T-helper 2 cell treated with Interferon-gamma antibody and Interleukin-4, amounts not matched to agents 5 μg/mL and 100 μg/mL, for 36 hours (primary cell): Measurements from ENCODE around the gene NAA40.
"Not testable (repeated sequence)": the region's sequence is repeated elsewhere in the genome, so short reads cannot be mapped to it uniquely, and the experiment has no call there.

Experiments used
- DNase-seq: peaks from one replicate; pipeline ENCODE4 v3.0.0; 2021; ENCODE audit warnings: low spot score
- H3K27ac Mint-ChIP-seq: one replicate; pipeline ENCODE4 v1.8.0; 2021; ENCODE audit warnings: mild to moderate bottlenecking, mixed read lengths
- H3K27me3 Mint-ChIP-seq: one replicate; pipeline ENCODE4 v1.8.0; 2021; ENCODE audit warnings: low read depth, mixed read lengths
- H3K36me3 Mint-ChIP-seq: one replicate; pipeline ENCODE4 v1.8.0; 2021; ENCODE audit warnings: low read depth, mixed read lengths
- H3K4me1 Mint-ChIP-seq: one replicate; pipeline ENCODE4 v1.8.0; 2021; ENCODE audit warnings: low read depth, mixed read lengths
- H3K4me3 Mint-ChIP-seq: one replicate; pipeline ENCODE4 v1.8.0; 2022; ENCODE audit warnings: mild to moderate bottlenecking, moderate library complexity, mixed read lengths
- H3K9me3 Mint-ChIP-seq: one replicate; pipeline ENCODE4 v1.8.0; 2021; ENCODE audit warnings: mixed read lengths

NAA40 gene

DNA sequence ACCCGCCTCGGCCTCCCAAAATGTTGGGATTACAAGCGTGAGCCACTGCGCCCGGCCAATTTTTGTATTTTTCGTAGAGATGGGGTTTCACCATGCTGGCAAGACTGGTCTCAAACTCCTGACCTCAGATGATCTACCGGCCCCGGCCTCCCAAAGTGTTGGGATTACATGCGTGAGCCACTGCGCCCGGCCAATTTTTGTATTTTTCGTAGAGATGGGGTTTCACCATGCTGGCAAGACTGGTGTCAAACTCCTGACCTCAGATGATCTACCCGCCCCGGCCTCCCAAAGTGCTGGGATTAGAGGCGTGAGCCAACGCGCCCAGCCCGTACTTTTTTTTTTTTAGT, 35.1 kb downstream of the NAA40 start:
- H3K4me3 Mint-ChIP-seq, result peak overlapping the region; percentile 100
- peaks cover 17% of the 10 kb centered on the region for H3K4me1 Mint-ChIP-seq
- peaks cover 21% of the 10 kb centered on the region for H3K36me3 Mint-ChIP-seq
- not testable (repeated sequence) for H3K9me3 Mint-ChIP-seq, DNase-seq, H3K27me3 Mint-ChIP-seq
- peak overlapping the region; percentile 99 for H3K27ac Mint-ChIP-seq

- Mint-ChIP-seq H3K4me3 (peak within 1 kb of the TSS; percentile 100), H3K27me3 (no peaks in the 10 kb centered on the region), H3K36me3 (peaks cover 21% of the 10 kb centered on the region), H3K27ac (peak within 1 kb of the TSS; percentile 99), H3K9me3 (no peaks in the 10 kb centered on the region), H3K4me1 (peaks cover 20% of the 10 kb centered on the region)
- DNase-seq, result peak; percentile 97
Observed at GRCh38 chr11:63974259-63975143, 35.7 kb downstream of the NAA40 start, which contains the start of gene COX8A. COX8A (plus strand) TSS chr11:63974620; CDS start chr11:63974681, 61 bp downstream.

- H3K27ac Mint-ChIP-seq, result peak overlapping the region; percentile 26
- H3K4me1 Mint-ChIP-seq, result peaks cover 17% of the 10 kb centered on the region
- H3K27me3 Mint-ChIP-seq, result no peaks in the 10 kb centered on the region
- H3K9me3 Mint-ChIP-seq, result no peaks in the 10 kb centered on the region
- H3K4me3 Mint-ChIP-seq, result peak overlapping the region; percentile 41
- DNase-seq, result no peak
- H3K36me3 Mint-ChIP-seq, result peaks cover 21% of the 10 kb centered on the region
Observed at GRCh38 chr11:63978551-63979239, 39.9 kb downstream of the NAA40 start.

DNA sequence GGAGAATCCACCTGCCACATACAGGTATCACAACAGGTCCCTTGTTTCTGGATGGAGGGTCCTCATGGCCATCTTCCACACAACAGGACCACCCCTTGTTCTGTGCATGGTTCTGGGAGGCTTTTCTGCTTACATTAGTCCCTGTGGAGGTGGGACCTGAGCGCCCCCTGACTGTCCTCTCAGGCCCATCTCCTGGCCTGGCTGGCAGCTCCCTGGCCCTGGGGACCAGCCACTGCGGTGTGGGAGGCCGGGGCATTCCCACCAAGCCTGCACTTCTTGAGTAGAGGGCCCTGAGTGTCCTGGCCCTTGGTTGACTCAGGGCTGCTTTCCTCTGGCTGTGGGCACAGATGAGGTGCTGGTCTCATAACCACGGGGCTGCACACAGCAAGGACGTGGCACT, 40.6 kb downstream of the NAA40 start:
- Mint-ChIP-seq H3K27me3 (no peaks in the 10 kb centered on the region), H3K36me3 (peaks cover 20% of the 10 kb centered on the region), H3K9me3 (no peaks in the 10 kb centered on the region), H3K4me1 (peaks cover 15% of the 10 kb centered on the region), H3K4me3 (no peak overlapping the region), H3K27ac (no peak overlapping the region)
- no peak for DNase-seq

- peak overlapping the region; percentile 98 for H3K4me3 Mint-ChIP-seq
- H3K27me3 Mint-ChIP-seq, result no peaks in the 10 kb centered on the region
- H3K9me3 Mint-ChIP-seq, result no peaks in the 10 kb centered on the region
- peak; percentile 69 for DNase-seq
- H3K27ac Mint-ChIP-seq, result peak overlapping the region; percentile 99
- H3K4me1 Mint-ChIP-seq, result peaks cover 25% of the 10 kb centered on the region
- peaks cover 26% of the 10 kb centered on the region for H3K36me3 Mint-ChIP-seq
Observed at GRCh38 chr11:63985812-63986155, 47.0 kb downstream of the NAA40 start.

GRCh38 chr11:63986156-63986931, 47.5 kb downstream of the NAA40 start, which contains the start of gene OTUB1:
OTUB1 (plus strand) TSS chr11:63986438; CDS start chr11:63986457, 19 bp downstream.
- H3K27ac Mint-ChIP-seq, result peak within 1 kb of the TSS; percentile 99
- peaks cover 31% of the 10 kb centered on the region for H3K36me3 Mint-ChIP-seq
- H3K9me3 Mint-ChIP-seq, result no peaks in the 10 kb centered on the region
- peak within 1 kb of the TSS; percentile 98 for H3K4me3 Mint-ChIP-seq
- DNase-seq, result peak; percentile 85
- peaks cover 25% of the 10 kb centered on the region for H3K4me1 Mint-ChIP-seq
- no peaks in the 10 kb centered on the region for H3K27me3 Mint-ChIP-seq

DNA sequence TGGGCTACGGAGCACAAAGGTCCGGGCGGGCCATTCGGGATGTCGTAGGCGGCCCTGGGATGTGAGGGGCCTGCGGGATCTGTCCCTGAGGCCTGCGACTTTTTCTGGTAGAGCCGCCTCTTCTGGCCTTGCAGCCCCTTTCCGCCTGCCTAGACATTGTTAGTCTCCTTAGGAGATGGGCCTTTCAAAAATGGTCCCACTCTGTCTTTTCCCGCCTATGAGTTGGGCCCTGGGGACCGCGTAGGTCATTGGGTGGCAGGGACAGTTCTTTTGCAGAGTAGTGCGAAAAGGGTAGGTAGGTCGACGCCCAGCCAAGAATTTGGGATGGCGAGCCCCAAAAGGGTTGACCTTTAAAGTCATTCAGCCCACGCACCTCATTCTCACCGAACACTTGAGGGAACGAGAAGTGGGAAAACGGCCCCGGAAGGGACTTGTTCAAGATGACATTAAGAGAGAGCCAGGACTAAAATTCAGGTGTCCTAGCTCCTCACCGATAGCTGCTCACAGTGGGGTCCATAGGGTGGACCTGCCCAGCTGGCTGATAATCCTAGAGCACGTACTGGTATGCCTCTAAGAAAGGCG, 48.2 kb downstream of the NAA40 start:
- peak overlapping the region; percentile 73 for H3K4me3 Mint-ChIP-seq
- DNase-seq, result no peak
- peaks cover 27% of the 10 kb centered on the region for H3K4me1 Mint-ChIP-seq
- H3K36me3 Mint-ChIP-seq, result peaks cover 36% of the 10 kb centered on the region
- no peaks in the 10 kb centered on the region for H3K27me3 Mint-ChIP-seq
- H3K9me3 Mint-ChIP-seq, result no peaks in the 10 kb centered on the region
- peak overlapping the region; percentile 52 for H3K27ac Mint-ChIP-seq

DNA sequence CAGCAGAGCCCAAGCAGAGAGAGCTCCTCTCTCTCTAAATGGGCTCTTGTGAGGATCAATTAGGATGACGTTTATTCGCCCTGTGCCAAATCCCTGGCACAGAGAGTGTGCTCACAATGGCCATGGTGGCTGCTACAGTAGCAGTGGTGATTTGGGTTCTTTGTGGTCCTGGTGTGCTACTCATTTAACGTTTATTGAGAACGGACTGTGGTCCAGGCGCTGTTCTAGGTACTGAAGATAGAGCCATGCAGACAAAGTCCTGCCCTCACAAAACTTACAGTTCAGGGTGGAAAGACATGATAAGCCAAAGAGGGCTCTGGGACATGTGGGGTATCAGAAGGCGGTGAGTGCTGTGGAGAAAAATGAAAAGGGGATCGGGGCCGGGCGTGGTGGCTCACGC, 52.8 kb downstream of the NAA40 start:
- H3K27ac Mint-ChIP-seq, result no peak overlapping the region
- no peaks in the 10 kb centered on the region for H3K27me3 Mint-ChIP-seq
- H3K4me3 Mint-ChIP-seq, result no peak overlapping the region
- no peaks in the 10 kb centered on the region for H3K9me3 Mint-ChIP-seq
- H3K4me1 Mint-ChIP-seq, result peaks cover 19% of the 10 kb centered on the region
- peaks cover 35% of the 10 kb centered on the region for H3K36me3 Mint-ChIP-seq
- no peak for DNase-seq

DNA sequence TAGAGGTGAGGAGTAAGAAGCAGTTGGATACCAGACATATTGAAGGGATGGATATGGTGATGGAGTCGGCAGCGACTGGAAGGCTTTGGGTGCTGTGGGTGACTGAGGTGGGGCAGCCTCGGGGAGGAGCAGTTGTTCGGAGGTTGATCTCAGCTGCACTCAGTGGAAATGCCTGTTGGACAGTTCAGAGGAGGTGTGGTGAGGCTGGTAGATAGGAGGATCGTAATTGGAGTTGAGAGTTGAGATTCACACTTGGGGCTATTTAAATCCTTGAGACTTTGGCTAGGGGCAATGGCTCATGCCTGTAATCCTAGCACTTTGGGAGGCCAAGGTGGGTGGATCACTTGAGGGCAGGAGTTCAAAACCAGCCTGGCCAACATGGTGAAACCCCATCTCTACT, 54.3 kb downstream of the NAA40 start:
- no peak for DNase-seq
- H3K27me3 Mint-ChIP-seq, result no peaks in the 10 kb centered on the region
- peaks cover 11% of the 10 kb centered on the region for H3K4me1 Mint-ChIP-seq
- H3K9me3 Mint-ChIP-seq, result no peaks in the 10 kb centered on the region
- no peak overlapping the region for H3K4me3 Mint-ChIP-seq
- peaks cover 42% of the 10 kb centered on the region for H3K36me3 Mint-ChIP-seq
- peak overlapping the region; percentile 38 for H3K27ac Mint-ChIP-seq

DNA sequence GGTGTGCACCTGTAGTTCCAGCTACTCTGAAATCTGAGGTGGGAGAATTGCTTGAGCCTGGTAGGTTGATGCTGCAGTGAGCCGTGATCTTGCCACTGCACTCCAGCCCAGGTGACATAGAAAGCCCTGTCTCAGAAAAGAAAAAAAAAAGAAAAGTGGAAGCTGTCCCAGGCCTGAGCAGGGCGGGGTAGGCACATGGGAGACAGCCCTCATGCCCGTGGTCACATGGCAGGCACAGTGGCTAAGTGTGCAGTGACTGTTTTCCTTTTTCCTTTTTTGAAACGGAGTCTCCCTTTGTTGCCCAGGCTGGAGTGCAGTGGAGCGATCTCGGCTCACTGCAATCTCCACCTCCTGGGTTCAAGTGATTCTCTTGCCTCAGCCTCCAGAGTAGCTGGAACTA, 55.2 kb downstream of the NAA40 start:
- peaks cover 5% of the 10 kb centered on the region for H3K4me1 Mint-ChIP-seq
- no peak for DNase-seq
- no peaks in the 10 kb centered on the region for H3K27me3 Mint-ChIP-seq
- H3K9me3 Mint-ChIP-seq, result no peaks in the 10 kb centered on the region
- no peak overlapping the region for H3K27ac Mint-ChIP-seq
- H3K36me3 Mint-ChIP-seq, result peaks cover 39% of the 10 kb centered on the region
- H3K4me3 Mint-ChIP-seq, result no peak overlapping the region

- Mint-ChIP-seq H3K36me3 (peaks cover 23% of the 10 kb centered on the region), H3K27ac (no peak overlapping the region), H3K4me1 (peaks cover 8% of the 10 kb centered on the region), H3K4me3 (no peak overlapping the region), H3K27me3 (peaks cover 2% of the 10 kb centered on the region), H3K9me3 (no peaks in the 10 kb centered on the region)
- no peak for DNase-seq
Observed at GRCh38 chr11:63996512-63996911, 57.7 kb downstream of the NAA40 start.

DNA sequence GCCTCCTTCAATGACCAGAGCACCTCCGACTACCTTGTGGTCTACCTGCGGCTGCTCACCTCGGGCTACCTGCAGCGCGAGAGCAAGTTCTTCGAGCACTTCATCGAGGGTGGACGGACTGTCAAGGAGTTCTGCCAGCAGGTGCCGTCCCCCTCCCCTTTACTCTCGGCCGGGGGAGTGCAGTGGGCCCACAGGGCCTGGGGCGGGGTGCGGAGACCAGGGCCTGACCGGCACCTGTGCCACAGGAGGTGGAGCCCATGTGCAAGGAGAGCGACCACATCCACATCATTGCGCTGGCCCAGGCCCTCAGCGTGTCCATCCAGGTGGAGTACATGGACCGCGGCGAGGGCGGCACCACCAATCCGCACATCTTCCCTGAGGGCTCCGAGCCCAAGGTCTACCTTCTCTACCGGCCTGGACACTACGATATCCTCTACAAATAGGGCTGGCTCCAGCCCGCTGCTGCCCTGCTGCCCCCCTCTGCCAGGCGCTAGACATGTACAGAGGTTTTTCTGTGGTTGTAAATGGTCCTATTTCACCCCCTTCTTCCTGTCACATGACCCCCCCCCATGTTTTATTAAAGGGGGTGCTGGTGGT, 58.4 kb downstream of the NAA40 start:
- peaks cover 2% of the 10 kb centered on the region for H3K27me3 Mint-ChIP-seq
- H3K36me3 Mint-ChIP-seq, result peaks cover 20% of the 10 kb centered on the region
- H3K4me1 Mint-ChIP-seq, result peaks cover 6% of the 10 kb centered on the region
- DNase-seq, result no peak
- H3K4me3 Mint-ChIP-seq, result no peak overlapping the region
- no peaks in the 10 kb centered on the region for H3K9me3 Mint-ChIP-seq
- no peak overlapping the region for H3K27ac Mint-ChIP-seq

- Mint-ChIP-seq H3K4me3 (no peak overlapping the region), H3K27me3 (peaks cover 2% of the 10 kb centered on the region), H3K4me1 (peaks cover 6% of the 10 kb centered on the region), H3K9me3 (no peaks in the 10 kb centered on the region), H3K27ac (peak overlapping the region; percentile 55), H3K36me3 (peaks cover 19% of the 10 kb centered on the region)
- DNase-seq, result no peak
Observed at GRCh38 chr11:63997801-63998337, 59.1 kb downstream of the NAA40 start.
